Measurements from ENCODE around the gene CEP350.

GRCh38 chr1:179921981-179922872 is 32.4 kb upstream of the CEP350 start:
- TF ChIP-seq CTCF (IDR thresholded peaks at IDR 0.05) (no peak), CEBPB (IDR thresholded peaks at IDR 0.05) (no peak), PHF8 (IDR thresholded peaks at IDR 0.05; ENCODE audit: borderline replicate concordance, low read depth) (no peak), REST (IDR thresholded peaks at IDR 0.05) (no peak), MYC (IDR thresholded peaks at IDR 0.05; ENCODE audit: borderline replicate concordance, low read length) (no peak), CHD2 (IDR thresholded peaks at IDR 0.05; ENCODE audit: low read length, partially characterized antibody) (no peak), USF2 (IDR thresholded peaks at IDR 0.05) (no peak), KDM5A (IDR thresholded peaks at IDR 0.05) (no peak), RCOR1 (IDR thresholded peaks at IDR 0.05; ENCODE audit: low read depth, low read length) (no peak), CHD4 (IDR thresholded peaks at IDR 0.05; ENCODE audit: borderline replicate concordance) (no peak), TFCP2L1 (CRISPR knock-in tag; IDR thresholded peaks at IDR 0.05) (no peak), POLR2AphosphoS2 (conservative IDR thresholded peaks at IDR 0.05; ENCODE audit: low read length) (no peak), POLR2A (IDR thresholded peaks at IDR 0.05; ENCODE audit: low read length) (no peak), KDM1A (IDR thresholded peaks at IDR 0.05; ENCODE audit: low read depth) (no peak)

Measured in A549 (cell line).